Nephron (organoid): Measurements from ENCODE around the gene IFT88.
"Not testable (repeated sequence)": the region's sequence is repeated elsewhere in the genome, so short reads cannot be mapped to it uniquely, and the experiment has no call there.

Source experiments
- H3K27ac Mint-ChIP-seq, 3 experiments: 2 replicates each; pipeline ENCODE4 v1.8.0; 2020; ENCODE audit warnings: mixed read lengths in 3 of 3, mild to moderate bottlenecking in 2 of 3, moderate library complexity in 1 of 3
- H3K27me3 Mint-ChIP-seq: 2 replicates; pipeline ENCODE4 v1.8.0; 2021; ENCODE audit warnings: low read depth, mild to moderate bottlenecking, moderate library complexity, mixed read lengths
- H3K36me3 Mint-ChIP-seq: 2 replicates; pipeline ENCODE4 v1.8.0; 2020; ENCODE audit warnings: low read depth, mixed read lengths
- H3K4me1 Mint-ChIP-seq: 2 replicates; pipeline ENCODE4 v1.8.0; 2020; ENCODE audit warnings: mixed read lengths
- H3K4me3 Mint-ChIP-seq, 3 experiments: 2 replicates each; pipeline ENCODE4 v1.8.0; 2020; ENCODE audit warnings: mild to moderate bottlenecking in 3 of 3, mixed read lengths in 3 of 3, moderate library complexity in 2 of 3
- H3K9me3 Mint-ChIP-seq: 2 replicates; pipeline ENCODE4 v1.8.0; 2020; ENCODE audit warnings: mixed read lengths
- TF ChIP-seq, protein P1 (sequence below), 3 experiments: fragments of 200-600 bp; sonication (generic); IDR thresholded peaks; one replicate each; pipeline ENCODE4 v1.5.0; 2021; ENCODE audit warnings: antibody characterized with exemption in 3 of 3; ENCODE audit not compliant: unreplicated experiment in 3 of 3

The IFT88 gene

DNA sequence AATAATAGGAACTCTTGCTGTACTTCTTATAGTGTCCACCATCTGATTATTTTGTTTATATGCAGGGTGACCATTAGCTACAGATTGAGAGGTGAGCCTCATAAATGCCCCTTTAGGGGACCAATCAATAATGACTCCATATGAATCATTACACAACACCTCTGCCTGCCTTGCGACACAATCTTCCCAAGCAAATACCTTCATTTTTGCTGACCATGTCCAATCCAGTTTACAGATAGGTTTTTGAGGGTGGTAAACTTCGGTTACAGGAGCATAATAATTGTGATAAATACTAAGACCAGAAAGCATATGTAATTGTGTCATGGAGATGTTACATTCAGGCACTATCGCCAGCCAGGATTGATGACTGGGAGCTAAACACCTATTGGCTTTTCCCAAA lies 112.9 kb downstream of the IFT88 start:
- no peaks in the 10 kb centered on the region for H3K27me3 Mint-ChIP-seq
- TF ChIP-seq, protein P1, sequence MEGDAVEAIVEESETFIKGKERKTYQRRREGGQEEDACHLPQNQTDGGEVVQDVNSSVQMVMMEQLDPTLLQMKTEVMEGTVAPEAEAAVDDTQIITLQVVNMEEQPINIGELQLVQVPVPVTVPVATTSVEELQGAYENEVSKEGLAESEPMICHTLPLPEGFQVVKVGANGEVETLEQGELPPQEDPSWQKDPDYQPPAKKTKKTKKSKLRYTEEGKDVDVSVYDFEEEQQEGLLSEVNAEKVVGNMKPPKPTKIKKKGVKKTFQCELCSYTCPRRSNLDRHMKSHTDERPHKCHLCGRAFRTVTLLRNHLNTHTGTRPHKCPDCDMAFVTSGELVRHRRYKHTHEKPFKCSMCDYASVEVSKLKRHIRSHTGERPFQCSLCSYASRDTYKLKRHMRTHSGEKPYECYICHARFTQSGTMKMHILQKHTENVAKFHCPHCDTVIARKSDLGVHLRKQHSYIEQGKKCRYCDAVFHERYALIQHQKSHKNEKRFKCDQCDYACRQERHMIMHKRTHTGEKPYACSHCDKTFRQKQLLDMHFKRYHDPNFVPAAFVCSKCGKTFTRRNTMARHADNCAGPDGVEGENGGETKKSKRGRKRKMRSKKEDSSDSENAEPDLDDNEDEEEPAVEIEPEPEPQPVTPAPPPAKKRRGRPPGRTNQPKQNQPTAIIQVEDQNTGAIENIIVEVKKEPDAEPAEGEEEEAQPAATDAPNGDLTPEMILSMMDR (IDR thresholded peaks at IDR 0.05; ENCODE audit: unreplicated experiment in 3 of 3), result no peak
- H3K4me1 Mint-ChIP-seq, result peaks cover 7% of the 10 kb centered on the region
- peaks cover 31% of the 10 kb centered on the region for H3K36me3 Mint-ChIP-seq
- H3K4me3 Mint-ChIP-seq, result no peak overlapping the region
- H3K27ac Mint-ChIP-seq, result no peak overlapping the region
- no peaks in the 10 kb centered on the region for H3K9me3 Mint-ChIP-seq

DNA sequence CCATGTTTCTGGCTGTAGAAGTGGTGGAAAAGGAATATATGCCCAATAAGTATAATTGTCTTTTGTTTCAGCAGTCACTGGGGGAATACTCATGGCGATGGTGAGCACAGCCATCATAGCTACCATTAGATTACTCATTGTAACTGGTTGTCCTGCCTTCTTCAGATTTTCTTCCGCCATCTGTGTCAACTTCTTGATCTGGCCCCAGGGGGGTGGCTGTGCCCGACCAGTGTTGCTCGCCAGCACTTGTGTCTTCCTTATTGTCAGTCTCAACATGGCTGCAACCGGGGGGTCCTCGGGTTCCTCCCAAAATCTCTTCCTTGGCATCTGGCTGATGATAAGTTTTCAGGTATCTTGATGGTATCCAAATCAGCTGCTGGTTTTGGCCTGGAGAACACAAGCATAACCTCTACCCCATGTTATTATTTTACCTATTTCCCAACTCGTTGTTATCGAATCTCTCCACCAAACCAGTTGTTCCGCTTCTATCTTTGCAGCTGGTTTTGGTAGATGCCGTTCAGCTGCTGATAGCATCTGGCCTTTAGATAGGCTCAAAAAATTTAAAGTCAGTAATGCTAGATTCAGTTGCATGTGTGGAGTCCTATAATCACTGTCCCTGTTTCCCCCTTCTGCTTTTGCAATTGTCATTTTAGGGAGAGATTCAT lies 113.6 kb downstream of the IFT88 start:
- no peaks in the 10 kb centered on the region for H3K9me3 Mint-ChIP-seq
- TF ChIP-seq, protein P1 (IDR thresholded peaks at IDR 0.05; ENCODE audit: unreplicated experiment in 3 of 3), result no peak
- no peak overlapping the region for H3K4me3 Mint-ChIP-seq
- peaks cover 7% of the 10 kb centered on the region for H3K4me1 Mint-ChIP-seq
- H3K27ac Mint-ChIP-seq, result no peak overlapping the region
- H3K36me3 Mint-ChIP-seq, result peaks cover 26% of the 10 kb centered on the region
- H3K27me3 Mint-ChIP-seq, result no peaks in the 10 kb centered on the region

DNA sequence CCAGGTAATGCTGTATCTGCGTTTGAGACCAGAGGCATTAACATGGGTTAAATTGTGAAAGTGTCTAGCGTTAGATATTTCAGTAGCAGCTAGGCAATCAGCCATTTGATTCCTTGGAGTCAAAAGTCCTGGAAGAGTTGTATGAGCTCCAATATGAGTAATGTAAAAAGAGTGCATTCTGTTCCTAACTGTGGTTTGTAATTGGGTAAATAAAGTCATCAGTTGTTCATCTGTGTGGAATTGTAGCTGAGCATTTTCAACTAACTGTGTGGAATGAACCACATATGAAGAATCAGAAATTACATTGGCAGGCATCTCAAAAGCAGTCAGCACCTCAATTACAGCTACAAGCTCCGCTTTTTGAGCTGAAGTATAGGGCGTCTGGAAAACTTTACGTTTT lies 114.5 kb downstream of the IFT88 start:
- not testable (repeated sequence) for H3K4me3 Mint-ChIP-seq, H3K27ac Mint-ChIP-seq, H3K9me3 Mint-ChIP-seq, H3K4me1 Mint-ChIP-seq, H3K27me3 Mint-ChIP-seq
- peaks cover 20% of the 10 kb centered on the region for H3K36me3 Mint-ChIP-seq

DNA sequence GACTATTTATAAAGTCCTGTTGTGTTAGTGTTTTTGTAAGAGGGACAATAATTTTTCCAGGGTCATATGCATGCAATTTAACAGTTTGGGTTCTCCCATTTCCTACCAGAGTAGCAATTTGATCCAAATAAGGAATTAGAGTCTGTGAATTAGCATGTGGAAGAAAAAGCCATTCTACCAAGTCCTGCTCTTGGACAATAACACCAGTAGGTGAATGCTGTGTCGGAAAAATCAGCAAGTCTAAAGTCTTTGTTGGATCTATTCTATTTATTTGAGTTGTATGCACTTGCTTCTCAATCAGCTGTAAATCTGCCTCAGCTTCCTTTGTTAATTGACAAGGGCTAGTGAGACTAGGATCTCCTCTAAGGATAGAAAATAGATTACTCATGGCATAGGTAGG lies 115.1 kb downstream of the IFT88 start:
- H3K36me3 Mint-ChIP-seq, result peaks cover 16% of the 10 kb centered on the region
- H3K27me3 Mint-ChIP-seq, result no peaks in the 10 kb centered on the region
- H3K9me3 Mint-ChIP-seq, result no peaks in the 10 kb centered on the region
- H3K4me3 Mint-ChIP-seq, result no peak overlapping the region
- no peaks in the 10 kb centered on the region for H3K4me1 Mint-ChIP-seq
- H3K27ac Mint-ChIP-seq, result no peak overlapping the region
- TF ChIP-seq, protein P1 (IDR thresholded peaks at IDR 0.05; ENCODE audit: unreplicated experiment in 3 of 3), result no peak

DNA sequence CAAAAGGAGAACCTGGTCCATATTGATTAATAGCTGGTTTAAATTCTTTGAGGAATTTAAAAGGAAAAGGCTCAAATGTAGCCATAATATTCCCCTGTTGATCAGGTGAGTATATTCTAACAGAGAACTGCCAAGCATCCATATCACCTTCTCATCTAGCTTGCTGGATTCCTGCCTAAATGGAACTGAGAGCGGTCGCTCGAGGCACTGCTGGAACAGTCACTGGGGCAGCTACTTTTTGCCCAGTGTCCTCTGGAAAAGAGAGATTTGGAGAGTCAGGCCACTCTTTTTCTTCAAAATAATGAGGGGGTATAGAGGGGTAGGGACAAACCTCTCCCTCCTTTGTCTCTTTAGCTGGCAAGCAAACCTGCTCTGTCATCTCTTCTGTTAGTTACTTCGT lies 117.1 kb downstream of the IFT88 start:
- TF ChIP-seq, protein P1 (IDR thresholded peaks at IDR 0.05; ENCODE audit: unreplicated experiment in 3 of 3), result no peak
- no peaks in the 10 kb centered on the region for H3K9me3 Mint-ChIP-seq
- no peak overlapping the region for H3K4me3 Mint-ChIP-seq
- peak overlapping the region in 1 of 3 experiments; percentile 18 for H3K27ac Mint-ChIP-seq
- H3K4me1 Mint-ChIP-seq, result no peaks in the 10 kb centered on the region
- H3K36me3 Mint-ChIP-seq, result peaks cover 14% of the 10 kb centered on the region
- H3K27me3 Mint-ChIP-seq, result no peaks in the 10 kb centered on the region

DNA sequence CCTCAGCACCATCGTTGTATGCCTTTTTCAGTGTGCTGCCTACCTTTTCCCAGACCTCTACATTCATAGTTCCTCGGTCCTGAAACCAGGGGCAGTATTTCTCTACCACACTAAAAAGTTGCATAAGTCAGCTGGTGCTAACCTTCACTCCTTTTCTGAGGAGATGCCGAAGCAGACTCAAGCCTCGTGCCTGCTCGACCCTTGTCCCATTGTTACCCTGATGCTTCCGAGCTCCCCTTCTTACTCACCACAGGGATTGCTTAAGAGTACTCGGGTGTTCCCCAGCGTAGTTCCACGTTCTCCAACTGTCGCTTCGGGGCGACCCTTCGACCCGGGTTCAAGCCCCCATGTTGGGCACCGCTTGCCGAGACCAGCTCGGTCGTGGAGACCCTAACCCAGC lies 117.6 kb downstream of the IFT88 start:
- H3K4me3 Mint-ChIP-seq, result no peak overlapping the region
- TF ChIP-seq, protein P1 (IDR thresholded peaks at IDR 0.05; ENCODE audit: unreplicated experiment in 3 of 3), result no peak
- H3K27me3 Mint-ChIP-seq, result no peaks in the 10 kb centered on the region
- H3K9me3 Mint-ChIP-seq, result no peaks in the 10 kb centered on the region
- peaks cover 11% of the 10 kb centered on the region for H3K36me3 Mint-ChIP-seq
- H3K27ac Mint-ChIP-seq, result peak overlapping the region in 1 of 3 experiments; percentile 18
- no peaks in the 10 kb centered on the region for H3K4me1 Mint-ChIP-seq
